Suprapubic skin (tissue), 4 donors: ENCODE data around the gene RNF212. TPM values are rescaled to one million over a fixed set of nuclear protein-coding genes. Genes with fewer than 3 reads are reported as not detected.

Experiments
- DNase-seq, 2 donors: peaks; one replicate each; pipeline ENCODE4 v3.0.0-alpha.2; 2019; ENCODE audit warnings: low spot score in 2 of 2
- H3K27ac ChIP-seq: fragments of 200-600 bp; sonication (generic); one replicate; pipeline ENCODE4 v1.5.1; 2019
- H3K27me3 ChIP-seq: fragments of 200-600 bp; sonication (generic); one replicate; pipeline ENCODE4 v1.5.1; 2019
- H3K36me3 ChIP-seq: fragments of 200-600 bp; sonication (generic); one replicate; pipeline ENCODE4 v1.5.1; 2019
- H3K4me1 ChIP-seq: fragments of 200-600 bp; sonication (generic); one replicate; pipeline ENCODE4 v1.5.1; 2019
- H3K4me3 ChIP-seq: fragments of 200-600 bp; sonication (generic); one replicate; pipeline ENCODE4 v1.5.1; 2019; ENCODE audit warnings: mild to moderate bottlenecking
- H3K9me3 ChIP-seq: fragments of 200-600 bp; sonication (generic); one replicate; pipeline ENCODE4 v1.5.1; 2019
- CTCF ChIP-seq, 2 donors: fragments of 200-600 bp in 1 of 2; fragments of 450-650 bp in 1 of 2; sonication (generic) in 1 of 2; IDR thresholded peaks; one replicate each; pipeline ENCODE4 v1.5.1; 2016 to 2019; ENCODE audit warnings: antibody characterized with exemption in 2 of 2, mild to moderate bottlenecking in 1 of 2, moderate library complexity in 1 of 2
- EP300 ChIP-seq: sonication (generic); formaldehyde crosslinking; IDR thresholded peaks from one replicate; pipeline ENCODE4 v1.6.1; 2017; ENCODE audit warnings: antibody characterized with exemption
- POLR2A ChIP-seq, 2 donors: fragments of 450-650 bp; IDR thresholded peaks; one replicate each; pipeline ENCODE4 v1.6.1; 2017; ENCODE audit warnings: antibody characterized with exemption in 2 of 2, mild to moderate bottlenecking in 2 of 2, moderate library complexity in 2 of 2
- POLR2AphosphoS5 ChIP-seq, 3 donors: sonication (generic); formaldehyde crosslinking; IDR thresholded peaks; one replicate each; pipeline ENCODE4 v1.6.1; 2017; ENCODE audit warnings: antibody characterized with exemption in 3 of 3
- WGBS: methylation state at CpG from one replicate; pipeline ENCODE4 v1.1.5; 2018; 5-methylcytosine and 5-hydroxymethylcytosine counted together
- total RNA-seq, 4 donors: library from RNA; depleted of rRNA; stranded (reverse); fragments of >200 nt; gene quantifications; one replicate each; pipeline ENCODE4 v1.1.0, GENCODE V29; 2016

RNF212 gene
- total RNA-seq, 4 donors from 2014 or later, result 2.4 to 16.5 (median 4.4) TPM

GRCh38 chr4:1079711-1080265 is 33.6 kb downstream of the RNF212 start:
- Histone ChIP-seq H3K9me3 (no peaks in the 10 kb centered on the region), H3K36me3 (no peaks in the 10 kb centered on the region), H3K4me1 (peaks cover 26% of the 10 kb centered on the region), H3K27me3 (peaks cover 15% of the 10 kb centered on the region), H3K27ac (no peak overlapping the region), H3K4me3 (no peak overlapping the region)
- peak in 1 of 2 donors; percentile 58 for DNase-seq
- WGBS, result 88% methylated on average over 17 of the region's 17 CpGs
- TF ChIP-seq EP300 (no peak), CTCF (IDR thresholded peaks at IDR 0.05) (no peak)

- DNase-seq, result no peak
- WGBS, result 97% methylated on average over 5 of the region's 5 CpGs
- TF ChIP-seq POLR2A (IDR thresholded peaks at IDR 0.05), result no peak
- no peak for TF ChIP-seq EP300
- TF ChIP-seq CTCF (IDR thresholded peaks at IDR 0.05), result no peak
- no peak for TF ChIP-seq POLR2AphosphoS5 (IDR thresholded peaks at IDR 0.05)
- Histone ChIP-seq H3K36me3 (no peaks in the 10 kb centered on the region), H3K4me1 (peaks cover 26% of the 10 kb centered on the region), H3K9me3 (no peaks in the 10 kb centered on the region), H3K27ac (no peak overlapping the region), H3K27me3 (peaks cover 15% of the 10 kb centered on the region), H3K4me3 (no peak overlapping the region)
These were observed 34.9 kb downstream of the RNF212 start for GRCh38 chr4:1078490-1078889.

GRCh38 chr4:1077711-1078477 is 35.5 kb downstream of the RNF212 start:
- Histone ChIP-seq H3K27ac (no peak overlapping the region), H3K9me3 (no peaks in the 10 kb centered on the region), H3K27me3 (peaks cover 15% of the 10 kb centered on the region), H3K36me3 (no peaks in the 10 kb centered on the region), H3K4me1 (peaks cover 26% of the 10 kb centered on the region), H3K4me3 (no peak overlapping the region)
- 84% methylated on average over 15 of the region's 27 CpGs for WGBS
- peak in 1 of 2 donors; percentile 51 for DNase-seq
- TF ChIP-seq POLR2AphosphoS5 (IDR thresholded peaks at IDR 0.05), result no peak
- no peak for TF ChIP-seq EP300
- no peak for TF ChIP-seq POLR2A (IDR thresholded peaks at IDR 0.05)
- TF ChIP-seq CTCF (IDR thresholded peaks at IDR 0.05), result no peak

- Histone ChIP-seq H3K9me3 (no peaks in the 10 kb centered on the region), H3K27ac (no peak overlapping the region), H3K4me1 (peaks cover 7% of the 10 kb centered on the region), H3K27me3 (peaks cover 14% of the 10 kb centered on the region), H3K36me3 (no peaks in the 10 kb centered on the region), H3K4me3 (no peak overlapping the region)
- TF ChIP-seq EP300 (no peak), CTCF (IDR thresholded peaks at IDR 0.05) (no peak), POLR2A (IDR thresholded peaks at IDR 0.05) (no peak), POLR2AphosphoS5 (IDR thresholded peaks at IDR 0.05) (no peak)
- peak in 1 of 2 donors; percentile 49 for DNase-seq
- WGBS, result 76% methylated on average over 9 of the region's 11 CpGs
These were observed 37.3 kb downstream of the RNF212 start for GRCh38 chr4:1075809-1076699.

GRCh38 chr4:1075225-1075624 is 38.1 kb downstream of the RNF212 start:
- WGBS, result 62% methylated on average over 7 of the region's 7 CpGs
- peak in 1 of 2 donors; percentile 30 for DNase-seq
- TF ChIP-seq CTCF (IDR thresholded peaks at IDR 0.05) (no peak), POLR2A (IDR thresholded peaks at IDR 0.05) (no peak), POLR2AphosphoS5 (IDR thresholded peaks at IDR 0.05) (no peak), EP300 (no peak)
- Histone ChIP-seq H3K36me3 (no peaks in the 10 kb centered on the region), H3K4me3 (no peak overlapping the region), H3K27ac (no peak overlapping the region), H3K4me1 (peaks cover 7% of the 10 kb centered on the region), H3K9me3 (no peaks in the 10 kb centered on the region), H3K27me3 (peaks cover 8% of the 10 kb centered on the region)
